Immature natural killer cell (primary cell): ENCODE measurements around the gene FMN1. TPM values are rescaled to one million over a fixed set of nuclear protein-coding genes. Genes with fewer than 3 reads are reported as not detected.
A peak's percentile ranks its signal among the peaks of the same experiment; 100 is the strongest.

Experiments used
- DNase-seq, 3 donors: peaks; one replicate each; pipeline ENCODE4 v3.0.0; 2022; ENCODE audit warnings: mixed read lengths in 1 of 3
- H3K27ac Mint-ChIP-seq, 6 donors: one replicate each; pipeline ENCODE4 v1.8.0; 2020; ENCODE audit warnings: mixed read lengths in 6 of 6, mild to moderate bottlenecking in 5 of 6, inconsistent platforms in 4 of 6, moderate library complexity in 3 of 6
- H3K27me3 Mint-ChIP-seq, 3 donors: one replicate each; pipeline ENCODE4 v1.8.0; 2020 to 2021; ENCODE audit warnings: low read depth in 3 of 3, mild to moderate bottlenecking in 3 of 3, mixed read lengths in 3 of 3, moderate library complexity in 3 of 3, inconsistent platforms in 1 of 3
- H3K36me3 Mint-ChIP-seq, 3 donors: one replicate each; pipeline ENCODE4 v1.8.0; 2020; ENCODE audit warnings: mixed read lengths in 3 of 3, inconsistent platforms in 2 of 3, mild to moderate bottlenecking in 2 of 3
- H3K4me1 Mint-ChIP-seq, 2 donors: one replicate each; pipeline ENCODE4 v1.8.0; 2020; ENCODE audit warnings: inconsistent platforms in 2 of 2, mild to moderate bottlenecking in 2 of 2, mixed read lengths in 2 of 2, moderate library complexity in 1 of 2
- H3K4me3 Mint-ChIP-seq, 5 donors: one replicate each; pipeline ENCODE4 v1.8.0; 2020; ENCODE audit warnings: mild to moderate bottlenecking in 5 of 5, mixed read lengths in 5 of 5, inconsistent platforms in 3 of 5, moderate library complexity in 3 of 5
- H3K9me3 Mint-ChIP-seq, 6 donors: one replicate each; pipeline ENCODE4 v1.8.0; 2020; ENCODE audit warnings: mild to moderate bottlenecking in 6 of 6, mixed read lengths in 6 of 6, inconsistent platforms in 4 of 6, moderate library complexity in 3 of 6
- polyA plus RNA-seq, 3 donors: library from polyadenylated mRNA; unstranded; fragments of 300-500 nt; fragmentation: Illumina TruSeq; gene quantifications; one replicate each; pipeline ENCODE4 v1.2.3, GENCODE V29; 2021

The FMN1 gene
- polyA plus RNA-seq, 3 donors from 2014 or later: not detected

GRCh38 chr15:32721596-32721995 lies 472.9 kb downstream of the FMN1 start:
- Mint-ChIP-seq H3K4me3 (no peak overlapping the region), H3K9me3 (peaks cover 0 to 5% (median 0%) of the 10 kb centered on the region in 6 donors), H3K4me1 (peaks cover 9 to 12% of the 10 kb centered on the region in 2 donors), H3K36me3 (no peaks in the 10 kb centered on the region), H3K27ac (no peak overlapping the region), H3K27me3 (peaks cover 13 to 25% (median 14%) of the 10 kb centered on the region in 3 donors)
- DNase-seq: no peak

GRCh38 chr15:32718821-32719716 lies 475.4 kb downstream of the FMN1 start:
- DNase-seq: no peak
- no peaks in the 10 kb centered on the region for H3K9me3 Mint-ChIP-seq
- peaks cover 10 to 13% of the 10 kb centered on the region in 2 donors for H3K4me1 Mint-ChIP-seq
- H3K4me3 Mint-ChIP-seq: peak overlapping the region in 1 of 5 donors; percentile 26
- peaks cover 15 to 27% (median 24%) of the 10 kb centered on the region in 3 donors for H3K27me3 Mint-ChIP-seq
- H3K36me3 Mint-ChIP-seq: no peaks in the 10 kb centered on the region
- H3K27ac Mint-ChIP-seq: no peak overlapping the region

GRCh38 chr15:32718227-32718820 lies 476.2 kb downstream of the FMN1 start:
- DNase-seq: no peak
- Mint-ChIP-seq H3K4me1 (peaks cover 10 to 13% of the 10 kb centered on the region in 2 donors), H3K9me3 (no peaks in the 10 kb centered on the region), H3K27ac (no peak overlapping the region), H3K4me3 (no peak overlapping the region), H3K27me3 (peaks cover 15 to 24% (median 23%) of the 10 kb centered on the region in 3 donors), H3K36me3 (no peaks in the 10 kb centered on the region)

- H3K36me3 Mint-ChIP-seq: no peaks in the 10 kb centered on the region
- H3K4me3 Mint-ChIP-seq: peak within 1 kb of the TSS in 3 of 5 donors; percentile 2 to 19 (median 7)
- H3K27me3 Mint-ChIP-seq: peaks cover 17 to 24% (median 23%) of the 10 kb centered on the region in 3 donors
- no peak within 1 kb of the TSS for H3K27ac Mint-ChIP-seq
- H3K9me3 Mint-ChIP-seq: no peaks in the 10 kb centered on the region
- H3K4me1 Mint-ChIP-seq: peaks cover 10 to 13% of the 10 kb centered on the region in 2 donors
- DNase-seq: no peak
Observed at GRCh38 chr15:32717426-32718226, 476.9 kb downstream of the FMN1 start, which contains the start of gene GREM1. Gene GREM1 (plus strand): TSS chr15:32718004. CDS start chr15:32730691, 12,687 bp downstream.

GRCh38 chr15:32716915-32717425 lies 477.5 kb downstream of the FMN1 start:
- peaks cover 15 to 24% (median 21%) of the 10 kb centered on the region in 3 donors for H3K27me3 Mint-ChIP-seq
- H3K27ac Mint-ChIP-seq: no peak overlapping the region

GRCh38 chr15:32716216-32716914 lies 478.1 kb downstream of the FMN1 start:
- peaks cover 10 to 13% of the 10 kb centered on the region in 2 donors for H3K4me1 Mint-ChIP-seq
- H3K27me3 Mint-ChIP-seq: peaks cover 15 to 24% (median 21%) of the 10 kb centered on the region in 3 donors
- DNase-seq: no peak
- H3K4me3 Mint-ChIP-seq: peak overlapping the region in 3 of 5 donors; percentile 6 to 19 (median 7)
- H3K9me3 Mint-ChIP-seq: no peaks in the 10 kb centered on the region
- no peak overlapping the region for H3K27ac Mint-ChIP-seq
- H3K36me3 Mint-ChIP-seq: no peaks in the 10 kb centered on the region

More at GRCh38 chr15:32716915-32717425, 477.5 kb downstream of the FMN1 start:
- Mint-ChIP-seq H3K4me1 (peaks cover 10 to 13% of the 10 kb centered on the region in 2 donors), H3K4me3 (peak overlapping the region in 3 of 5 donors; percentile 2 to 19 (median 7)), H3K36me3 (no peaks in the 10 kb centered on the region), H3K9me3 (no peaks in the 10 kb centered on the region)
- DNase-seq: no peak

Other genes starting within 250 kb of the FMN1 start
- under 1 TPM in 2 of 3 donors, not detected in 1; 0.11 to 0.14 TPM for gene RYR3, start 116.3 kb upstream of the FMN1 start, polyA plus RNA-seq